Left lung (tissue), 10 donors: ENCODE data around the gene SLC9A3. TPM values are rescaled to one million over a fixed set of nuclear protein-coding genes. Genes with fewer than 3 reads are reported as not detected.

Source experiments
- ATAC-seq: fragments of 200-7000 bp; cut with Tn5 transposase; one replicate; pipeline ENCODE4 v1.9.1; 2020; ENCODE audit warnings: moderate library complexity
- DNase-seq, 4 donors: peaks; one replicate each; pipeline ENCODE4 v3.0.0-alpha.2; 2013 to 2020
- H3K27ac ChIP-seq, 2 donors: fragments of 200-600 bp; sonication (generic) in 1 of 2; one replicate each; pipeline versions ENCODE4 v1.5.0 to v1.8.0; 2020 to 2021
- H3K27me3 ChIP-seq, 2 donors: fragments of 200-600 bp; sonication (generic) in 1 of 2; one replicate each; pipeline versions ENCODE4 v1.5.0 to v1.8.0; 2020 to 2021
- H3K36me3 ChIP-seq, 2 donors: fragments of 200-600 bp; sonication (generic) in 1 of 2; one replicate each; pipeline versions ENCODE4 v1.5.0 to v1.8.0; 2020 to 2021
- H3K4me1 ChIP-seq, 2 donors: fragments of 200-600 bp; one replicate each; pipeline ENCODE4 v1.8.0; 2021
- H3K4me3 ChIP-seq, 2 donors: fragments of 200-600 bp; sonication (generic) in 1 of 2; one replicate each; pipeline versions ENCODE4 v1.5.0 to v1.8.0; 2020 to 2021; ENCODE audit warnings: mild to moderate bottlenecking in 1 of 2
- H3K9me3 ChIP-seq, 2 donors: fragments of 200-600 bp; sonication (generic) in 1 of 2; one replicate each; pipeline versions ENCODE4 v1.5.0 to v1.8.0; 2020 to 2021
- CTCF ChIP-seq, 2 donors: fragments of 200-600 bp; sonication (generic) in 1 of 2; IDR thresholded peaks; one replicate each; pipeline versions ENCODE4 v1.5.0 to v1.8.0; 2021; ENCODE audit warnings: antibody characterized with exemption in 2 of 2
- intact Hi-C, 2 donors: fragments of 100-400 bp; cut with DNase I; formaldehyde crosslinking; loops; one replicate each; pipeline versions ENCODE4 v1.11.2 to v1.14.2; 2022
- polyA plus RNA-seq, 6 donors: library from polyadenylated mRNA; unstranded; fragments of 120-200 nt; gene quantifications; one replicate each; pipeline ENCODE4 v1.2.1, GENCODE V29; 2013; ENCODE audit not compliant: insufficient read length in 6 of 6
- total RNA-seq, 2 donors: library from RNA; stranded (reverse); fragmentation: NEBNext Ultra II Directional; extraction: Animal tissue kit (Norgen Biotek cat#: 25700); gene quantifications; one replicate each; pipeline ENCODE4 v1.2.1, GENCODE V29; 2021
- donor health status: DM: no; HTN: yes; CAD: no.
- donor health status: DM: no; HTN: no; CAD: no.

Gene SLC9A3
- total and polyA plus RNA-seq, 8 donors, result 0.99 to 4.3 (median 2.9) TPM

DNA sequence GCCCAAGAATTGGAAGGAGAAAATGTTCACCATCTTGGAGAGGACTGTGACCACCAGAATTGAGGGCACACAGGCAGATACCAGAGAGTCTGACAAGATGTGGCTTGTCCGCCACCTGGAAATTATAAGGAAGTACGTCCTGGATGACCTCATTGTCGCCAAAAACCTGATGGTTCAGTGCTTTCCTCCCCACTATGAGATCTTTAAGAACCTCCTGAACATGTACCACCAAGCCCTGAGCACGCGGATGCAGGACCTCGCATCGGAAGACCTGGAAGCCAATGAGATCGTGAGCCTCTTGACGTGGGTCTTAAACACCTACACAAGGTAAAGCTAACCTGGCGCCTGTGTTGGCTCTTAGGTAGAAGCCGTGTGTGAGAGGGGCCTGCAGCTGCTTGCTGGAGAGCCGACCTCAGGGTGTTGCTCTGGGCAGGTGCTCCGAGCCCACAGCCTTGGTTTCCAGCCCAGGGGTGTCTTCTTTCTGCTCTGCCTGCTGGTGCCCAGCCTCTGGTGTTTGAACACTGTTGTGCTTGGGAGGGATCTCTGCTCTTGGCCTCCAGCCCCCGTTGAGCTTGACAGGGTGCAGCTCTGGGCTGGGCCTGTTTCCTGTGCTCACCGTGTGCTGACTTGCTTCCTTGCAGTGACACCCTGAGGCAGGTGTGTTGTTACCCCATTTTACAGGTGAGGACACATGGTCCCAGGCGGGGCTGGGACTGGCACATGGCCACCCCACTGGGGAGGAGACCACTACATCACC, 70.3 kb downstream of the SLC9A3 start:
- TF ChIP-seq CTCF (IDR thresholded peaks at IDR 0.05), result no peak
- Histone ChIP-seq H3K36me3 (peaks cover 0 to 100% of the 10 kb centered on the region in 2 donors), H3K27me3 (no peaks in the 10 kb centered on the region), H3K27ac (no peak overlapping the region), H3K4me3 (no peak overlapping the region), H3K9me3 (peaks cover 6 to 15% of the 10 kb centered on the region in 2 donors), H3K4me1 (peaks cover 0 to 5% of the 10 kb centered on the region in 2 donors)
- intact Hi-C loops, result no loop called here
- no peak for ATAC-seq
- peak in 1 of 4 donors; percentile 51 for DNase-seq

- Histone ChIP-seq H3K9me3 (peaks cover 6 to 15% of the 10 kb centered on the region in 2 donors), H3K27ac (no peak overlapping the region), H3K27me3 (no peaks in the 10 kb centered on the region), H3K36me3 (peaks cover 3 to 100% of the 10 kb centered on the region in 2 donors), H3K4me3 (no peak overlapping the region), H3K4me1 (peaks cover 0 to 13% of the 10 kb centered on the region in 2 donors)
- DNase-seq (peak in 1 of 4 donors; percentile 45), ATAC-seq (no peak)
- intact Hi-C loops, result no loop called here
- no peak for TF ChIP-seq CTCF (IDR thresholded peaks at IDR 0.05)
Measured at GRCh38 chr5:452978-453710, 71.1 kb downstream of the SLC9A3 start.

DNA sequence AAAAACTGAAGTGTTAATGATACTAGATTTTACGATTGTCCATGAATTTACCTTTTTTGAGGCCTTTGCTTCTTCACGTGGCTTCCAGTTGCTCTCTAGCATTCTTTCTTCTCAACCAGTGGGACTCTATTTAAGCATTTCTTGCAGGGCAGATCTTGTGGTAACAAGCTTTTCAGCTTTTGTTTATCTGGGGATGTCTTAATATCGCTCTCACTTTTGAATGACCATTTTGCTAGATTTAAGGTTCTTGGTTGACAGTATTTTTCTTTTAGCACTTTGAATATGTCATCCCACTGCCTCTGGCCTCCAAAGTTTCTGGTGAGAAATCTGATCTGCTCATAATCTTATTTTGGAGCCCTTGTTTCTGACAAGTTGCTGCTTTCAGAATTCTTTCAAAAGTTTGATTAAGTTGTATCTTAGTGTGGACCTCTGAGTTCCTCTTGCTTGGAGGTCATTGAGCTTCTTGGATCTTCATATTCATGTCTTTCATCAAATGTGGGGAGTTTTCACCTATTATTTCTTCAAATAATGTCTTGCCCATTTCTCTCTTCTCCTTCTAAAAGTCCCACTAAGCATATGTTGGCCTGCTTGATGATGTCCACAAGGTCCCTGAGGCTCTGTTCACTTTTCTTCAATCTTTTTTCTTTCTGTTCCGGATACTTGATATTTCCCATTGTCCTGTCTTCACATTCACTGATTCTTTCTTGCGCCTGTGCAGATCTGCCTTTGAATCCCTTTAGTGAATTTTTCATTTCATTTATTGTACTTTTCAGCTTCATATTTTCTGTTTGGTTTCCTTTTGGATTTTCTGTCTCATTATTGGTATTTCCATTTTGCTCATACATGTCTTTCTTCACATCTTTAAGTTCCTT, 72.4 kb downstream of the SLC9A3 start:
- TF ChIP-seq CTCF (IDR thresholded peaks at IDR 0.05), result no peak
- Histone ChIP-seq H3K9me3 (peaks cover 6 to 15% of the 10 kb centered on the region in 2 donors), H3K27me3 (no peaks in the 10 kb centered on the region), H3K36me3 (peaks cover 3 to 100% of the 10 kb centered on the region in 2 donors), H3K27ac (no peak overlapping the region), H3K4me3 (no peak overlapping the region), H3K4me1 (peaks cover 0 to 22% of the 10 kb centered on the region in 2 donors)
- DNase-seq, result no peak
- ATAC-seq, result no peak
- intact Hi-C loops, result no loop called here

DNA sequence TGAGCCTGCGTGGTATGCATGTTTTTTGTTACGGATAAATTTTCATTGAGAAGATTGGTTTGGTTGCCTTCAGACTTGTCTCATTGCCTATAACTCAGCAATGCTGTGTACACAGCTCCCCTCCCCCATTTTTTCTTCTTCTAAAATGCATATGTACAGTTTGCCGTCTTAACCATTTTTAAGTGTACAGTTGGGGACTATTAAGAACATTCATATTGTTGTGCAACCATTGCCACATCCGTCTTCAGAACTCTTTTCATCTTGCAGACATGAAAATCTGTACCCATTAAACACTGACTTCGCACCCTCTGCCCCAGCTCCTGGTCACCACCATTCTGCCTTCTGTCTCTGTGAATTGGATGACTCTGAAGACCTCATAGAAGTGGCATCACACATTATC, 75.1 kb downstream of the SLC9A3 start:
- ATAC-seq, result no peak
- Histone ChIP-seq H3K27ac (no peak overlapping the region), H3K9me3 (peaks cover 6 to 15% of the 10 kb centered on the region in 2 donors), H3K4me1 (peaks cover 0 to 38% of the 10 kb centered on the region in 2 donors), H3K27me3 (no peaks in the 10 kb centered on the region), H3K4me3 (no peak overlapping the region), H3K36me3 (peaks cover 3 to 85% of the 10 kb centered on the region in 2 donors)
- intact Hi-C loops, result no loop called here
- DNase-seq, result no peak
- no peak for TF ChIP-seq CTCF (IDR thresholded peaks at IDR 0.05)
